ENCODE data around the gene NACC1. TPM values are rescaled to one million over a fixed set of nuclear protein-coding genes. Genes with fewer than 3 reads are reported as not detected.
A peak's percentile ranks its signal among the peaks of the same experiment; 100 is the strongest.

NACC1 gene
- total and polyA plus RNA-seq, 2 donors = 12.8 to 17.5 TPM

DNA sequence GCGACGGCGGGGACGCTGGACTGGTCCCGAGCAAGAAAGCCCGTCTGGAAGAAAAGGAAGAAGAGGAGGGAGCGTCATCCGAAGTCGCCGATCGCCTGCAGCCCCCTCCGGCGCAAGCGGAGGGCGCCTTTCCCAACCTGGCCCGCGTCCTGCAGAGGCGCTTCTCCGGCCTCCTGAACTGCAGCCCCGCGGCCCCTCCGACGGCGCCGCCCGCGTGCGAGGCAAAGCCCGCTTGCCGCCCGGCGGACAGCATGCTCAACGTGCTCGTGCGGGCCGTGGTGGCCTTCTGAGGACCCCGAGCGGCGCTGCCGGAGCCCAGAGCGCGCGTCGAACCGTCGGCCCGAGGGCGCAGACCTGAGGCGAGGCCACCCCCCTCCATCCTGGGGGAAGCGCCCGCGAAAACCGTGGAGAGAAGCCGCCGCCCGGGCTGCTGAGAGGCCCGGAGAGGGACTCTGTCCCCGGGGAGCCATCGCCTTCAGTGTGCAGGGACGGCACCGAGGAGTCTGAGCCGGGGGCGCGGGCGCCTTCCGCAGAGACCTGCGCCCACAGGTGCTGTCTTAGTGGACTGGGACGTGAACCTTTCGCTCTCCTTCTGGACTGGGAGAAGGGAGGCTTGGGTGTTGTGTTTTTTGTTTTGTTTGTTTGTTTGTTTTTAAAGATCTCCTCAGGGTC lies 35.6 kb downstream of the NACC1 start:
- Histone ChIP-seq H3K9me3 (ENCODE audit: control insufficient read depth in 2 of 2, insufficient read depth in 1 of 2, low read length in 1 of 2) (peaks cover 0 to 7% of the 10 kb centered on the region in 2 donors), H3K4me3 (ENCODE audit: low read length in 2 of 2) (peak overlapping the region; percentile 84 to 87), H3K27me3 (ENCODE audit: control insufficient read depth in 2 of 2, insufficient read depth in 1 of 2, low read length in 1 of 2) (no peaks in the 10 kb centered on the region), H3K27ac (ENCODE audit: low read depth in 1 of 2, low read length in 1 of 2) (peak overlapping the region; percentile 92 to 97), H3K4me1 (ENCODE audit: control insufficient read depth in 2 of 2, insufficient read depth in 2 of 2, low read length in 2 of 2) (peaks cover 18 to 55% of the 10 kb centered on the region in 2 donors), H3K36me3 (ENCODE audit: control insufficient read depth in 2 of 2, insufficient read depth in 2 of 2, low read length in 1 of 2) (no peaks in the 10 kb centered on the region)
- under 1% methylated on average over 69 of the region's 69 CpGs for WGBS
- peak in 4 of 9 donors; percentile 35 to 55 (median 47) for DNase-seq (ENCODE audit: low read depth in 6 of 9, low spot score in 9 of 9)

DNA sequence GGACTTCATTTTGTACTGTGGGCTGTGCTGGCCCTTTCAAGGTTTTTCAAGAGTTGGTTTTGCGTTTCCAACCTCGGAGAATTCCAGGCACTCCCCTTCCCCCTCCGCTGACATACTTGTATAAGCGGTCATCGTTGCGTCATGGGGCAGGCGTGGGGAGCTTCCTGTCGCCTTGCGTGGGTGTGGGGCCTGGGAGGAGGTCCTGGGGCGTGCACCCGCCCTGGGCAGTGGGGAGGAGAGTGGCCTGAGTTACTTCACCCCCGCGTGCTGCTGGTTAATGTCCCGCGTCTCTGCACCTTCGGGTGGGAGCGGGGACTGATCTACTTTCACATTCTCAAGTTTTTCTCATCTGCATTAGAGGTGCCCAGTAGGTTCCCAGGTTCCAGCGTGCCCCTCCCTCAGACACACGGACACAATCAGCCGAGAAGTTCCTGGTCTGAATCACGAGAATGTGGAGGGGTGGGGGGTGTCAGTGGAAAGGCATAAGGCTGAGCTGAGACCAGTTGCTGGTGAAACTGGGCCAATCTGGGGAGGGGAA lies 36.2 kb downstream of the NACC1 start:
- no peaks in the 10 kb centered on the region for H3K27me3 ChIP-seq (ENCODE audit: control insufficient read depth in 2 of 2, insufficient read depth in 1 of 2, low read length in 1 of 2)
- H3K36me3 ChIP-seq (ENCODE audit: control insufficient read depth in 2 of 2, insufficient read depth in 2 of 2, low read length in 1 of 2) = no peaks in the 10 kb centered on the region
- H3K4me1 ChIP-seq (ENCODE audit: control insufficient read depth in 2 of 2, insufficient read depth in 2 of 2, low read length in 2 of 2) = peaks cover 15 to 49% of the 10 kb centered on the region in 2 donors
- peaks cover 0 to 7% of the 10 kb centered on the region in 2 donors for H3K9me3 ChIP-seq (ENCODE audit: control insufficient read depth in 2 of 2, insufficient read depth in 1 of 2, low read length in 1 of 2)
- H3K27ac ChIP-seq (ENCODE audit: low read depth in 1 of 2, low read length in 1 of 2) = peak overlapping the region; percentile 92 to 97
- peak overlapping the region; percentile 84 to 87 for H3K4me3 ChIP-seq (ENCODE audit: low read length in 2 of 2)
- under 1% methylated on average over 21 of the region's 21 CpGs for WGBS
- DNase-seq (ENCODE audit: low read depth in 6 of 9, low spot score in 9 of 9) = peak in 6 of 9 donors; percentile 33 to 73 (median 44)

DNA sequence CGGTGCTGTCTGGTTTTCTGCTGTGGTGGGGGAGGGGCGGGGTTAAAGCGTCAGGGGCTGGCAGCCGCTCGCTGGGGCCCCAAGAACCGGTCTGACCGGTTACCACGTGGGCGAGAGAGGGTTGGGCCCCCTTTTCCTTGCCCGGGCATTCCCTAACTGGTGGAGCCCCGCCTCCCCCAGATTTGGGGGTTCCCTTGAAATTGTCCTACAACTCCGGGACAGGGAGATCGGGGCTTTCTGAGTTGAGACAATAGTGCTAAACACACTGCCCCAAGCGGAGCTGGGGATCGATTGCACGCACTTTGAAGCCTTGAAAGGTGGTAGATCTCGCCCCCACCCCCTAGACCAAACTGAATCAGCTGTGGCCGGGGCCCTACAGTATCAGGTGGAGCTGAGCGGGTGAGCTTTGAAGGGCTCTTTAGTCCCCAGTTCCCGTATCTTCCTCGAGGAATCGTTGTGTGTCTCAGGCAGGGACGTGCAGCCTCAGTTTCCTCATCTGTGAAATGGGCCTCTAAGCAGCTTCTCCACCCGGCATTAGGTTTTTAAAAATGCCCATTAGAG lies 36.9 kb downstream of the NACC1 start:
- peaks cover 15 to 46% of the 10 kb centered on the region in 2 donors for H3K4me1 ChIP-seq (ENCODE audit: control insufficient read depth in 2 of 2, insufficient read depth in 2 of 2, low read length in 2 of 2)
- WGBS = 1% methylated on average over 24 of the region's 24 CpGs
- peak in 8 of 9 donors; percentile 41 to 85 (median 62) for DNase-seq (ENCODE audit: low read depth in 6 of 9, low spot score in 9 of 9)

DNA sequence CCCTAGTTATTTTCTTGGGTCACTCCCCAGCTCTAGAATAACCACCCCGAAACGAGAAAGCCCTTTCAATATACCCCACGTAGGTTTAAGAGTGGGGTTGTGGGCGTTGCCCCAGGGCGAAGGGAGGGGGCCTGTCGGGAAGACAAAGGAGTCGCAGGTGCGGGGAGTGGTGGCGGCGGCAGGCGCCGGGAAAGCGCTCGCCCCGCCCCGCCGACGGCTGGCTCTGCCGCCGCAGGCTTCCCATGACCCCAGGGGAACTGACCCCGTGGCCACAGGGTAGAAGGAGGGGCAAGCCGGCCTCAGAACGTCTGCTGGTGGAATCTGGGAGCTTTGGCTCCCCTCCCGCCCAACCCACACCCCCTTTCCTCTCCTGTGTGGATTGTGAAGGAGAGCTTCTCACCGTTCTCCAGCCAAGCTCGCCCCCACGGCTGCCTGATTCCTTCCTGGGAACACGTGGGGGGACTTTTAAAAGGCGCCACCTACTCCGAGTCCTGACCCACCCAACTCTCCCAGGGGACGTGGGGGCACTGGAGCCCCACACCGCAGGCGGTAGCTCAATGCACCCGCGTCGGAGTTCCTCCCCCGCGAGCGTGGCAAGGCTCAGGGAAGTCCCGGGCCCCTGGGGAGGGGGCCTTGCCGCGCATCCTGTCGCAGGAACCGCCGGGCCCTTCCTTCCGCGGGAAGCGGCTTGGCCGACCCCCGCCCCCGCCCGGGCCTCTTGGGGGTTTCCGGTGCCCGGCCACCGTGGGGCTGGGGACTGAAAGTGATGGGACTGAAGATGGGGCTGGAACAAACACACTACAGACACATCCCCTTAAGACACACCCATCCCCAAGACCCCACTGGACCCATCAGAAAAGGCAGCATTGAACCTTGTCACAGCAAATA lies 37.7 kb downstream of the NACC1 start:
- under 1% methylated on average over 55 of the region's 55 CpGs for WGBS
- no peaks in the 10 kb centered on the region for H3K27me3 ChIP-seq (ENCODE audit: control insufficient read depth in 2 of 2, insufficient read depth in 1 of 2, low read length in 1 of 2)

More for the DNA sequence above, 36.9 kb downstream of the NACC1 start:
- peak overlapping the region; percentile 92 to 97 for H3K27ac ChIP-seq (ENCODE audit: low read depth in 1 of 2, low read length in 1 of 2)
- H3K36me3 ChIP-seq (ENCODE audit: control insufficient read depth in 2 of 2, insufficient read depth in 2 of 2, low read length in 1 of 2) = no peaks in the 10 kb centered on the region
- H3K4me3 ChIP-seq (ENCODE audit: low read length in 2 of 2) = peak overlapping the region; percentile 84 to 87
- no peaks in the 10 kb centered on the region for H3K27me3 ChIP-seq (ENCODE audit: control insufficient read depth in 2 of 2, insufficient read depth in 1 of 2, low read length in 1 of 2)
- H3K9me3 ChIP-seq (ENCODE audit: control insufficient read depth in 2 of 2, insufficient read depth in 1 of 2, low read length in 1 of 2) = peaks cover 0 to 7% of the 10 kb centered on the region in 2 donors

DNA sequence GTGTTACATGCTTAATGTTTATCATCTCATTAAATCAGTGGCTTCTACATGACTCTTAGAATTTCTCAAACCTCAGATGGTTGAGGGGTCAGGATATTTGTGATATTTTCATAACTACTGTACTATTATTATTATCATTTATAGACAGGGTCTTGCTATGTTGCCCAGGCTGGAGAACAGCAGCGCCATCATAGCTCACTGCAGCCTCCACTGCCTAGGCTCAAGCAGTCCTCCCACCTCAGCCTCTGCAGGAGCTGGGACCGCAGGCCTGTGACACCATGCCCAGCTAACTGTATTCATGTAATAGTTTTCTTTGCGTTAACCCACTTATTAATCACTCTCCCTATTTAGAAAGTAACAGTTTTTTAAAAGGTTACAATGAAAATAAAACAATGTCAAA lies 41.6 kb downstream of the NACC1 start:
- no peak for DNase-seq (ENCODE audit: low read depth in 6 of 9, low spot score in 9 of 9)
- Histone ChIP-seq H3K27me3 (ENCODE audit: control insufficient read depth in 2 of 2, insufficient read depth in 1 of 2, low read length in 1 of 2) (no peaks in the 10 kb centered on the region), H3K36me3 (ENCODE audit: control insufficient read depth in 2 of 2, insufficient read depth in 2 of 2, low read length in 1 of 2) (no peaks in the 10 kb centered on the region), H3K4me1 (ENCODE audit: control insufficient read depth in 2 of 2, insufficient read depth in 2 of 2, low read length in 2 of 2) (peaks cover 41 to 63% of the 10 kb centered on the region in 2 donors), H3K9me3 (ENCODE audit: control insufficient read depth in 2 of 2, insufficient read depth in 1 of 2, low read length in 1 of 2) (peaks cover 0 to 2% of the 10 kb centered on the region in 2 donors), H3K27ac (ENCODE audit: low read depth in 1 of 2, low read length in 1 of 2) (no peak overlapping the region), H3K4me3 (ENCODE audit: low read length in 2 of 2) (no peak overlapping the region)
- WGBS = 99% methylated on average over 3 of the region's 3 CpGs

More for the DNA sequence above, 37.7 kb downstream of the NACC1 start:
- peak in 8 of 9 donors; percentile 42 to 85 (median 64) for DNase-seq (ENCODE audit: low read depth in 6 of 9, low spot score in 9 of 9)
- Histone ChIP-seq H3K9me3 (ENCODE audit: control insufficient read depth in 2 of 2, insufficient read depth in 1 of 2, low read length in 1 of 2) (peaks cover 0 to 2% of the 10 kb centered on the region in 2 donors), H3K4me1 (ENCODE audit: control insufficient read depth in 2 of 2, insufficient read depth in 2 of 2, low read length in 2 of 2) (peaks cover 15 to 45% of the 10 kb centered on the region in 2 donors), H3K4me3 (ENCODE audit: low read length in 2 of 2) (peak overlapping the region; percentile 84 to 87), H3K36me3 (ENCODE audit: control insufficient read depth in 2 of 2, insufficient read depth in 2 of 2, low read length in 1 of 2) (no peaks in the 10 kb centered on the region), H3K27ac (ENCODE audit: low read depth in 1 of 2, low read length in 1 of 2) (peak overlapping the region; percentile 92 to 97)

DNA sequence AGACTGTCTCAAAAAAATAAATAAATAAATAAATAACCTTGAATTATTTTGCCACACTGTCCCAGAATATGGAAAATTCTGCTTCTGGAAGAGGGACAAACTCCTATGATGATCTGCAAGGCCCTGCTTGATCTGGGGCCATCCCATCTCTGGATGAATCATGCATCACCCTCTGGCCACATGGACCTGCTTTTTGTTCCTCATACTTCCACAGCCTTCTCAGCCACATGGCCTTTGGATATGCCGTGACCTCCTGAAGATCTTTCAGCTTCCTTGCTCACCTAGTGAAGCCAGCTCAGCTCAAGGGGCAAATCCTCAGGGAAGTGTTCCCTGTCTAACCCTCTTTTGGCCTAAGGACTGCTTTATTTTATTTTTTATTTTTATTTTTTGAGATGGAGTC lies 42.5 kb downstream of the NACC1 start:
- Histone ChIP-seq H3K4me1 (ENCODE audit: control insufficient read depth in 2 of 2, insufficient read depth in 2 of 2, low read length in 2 of 2) (peaks cover 41 to 63% of the 10 kb centered on the region in 2 donors), H3K27ac (ENCODE audit: low read depth in 1 of 2, low read length in 1 of 2) (no peak overlapping the region), H3K36me3 (ENCODE audit: control insufficient read depth in 2 of 2, insufficient read depth in 2 of 2, low read length in 1 of 2) (no peaks in the 10 kb centered on the region), H3K9me3 (ENCODE audit: control insufficient read depth in 2 of 2, insufficient read depth in 1 of 2, low read length in 1 of 2) (peaks cover 0 to 2% of the 10 kb centered on the region in 2 donors), H3K4me3 (ENCODE audit: low read length in 2 of 2) (no peak overlapping the region), H3K27me3 (ENCODE audit: control insufficient read depth in 2 of 2, insufficient read depth in 1 of 2, low read length in 1 of 2) (no peaks in the 10 kb centered on the region)
- WGBS = 96% methylated on average over 1 of the region's 1 CpG
- DNase-seq (ENCODE audit: low read depth in 6 of 9, low spot score in 9 of 9) = no peak

DNA sequence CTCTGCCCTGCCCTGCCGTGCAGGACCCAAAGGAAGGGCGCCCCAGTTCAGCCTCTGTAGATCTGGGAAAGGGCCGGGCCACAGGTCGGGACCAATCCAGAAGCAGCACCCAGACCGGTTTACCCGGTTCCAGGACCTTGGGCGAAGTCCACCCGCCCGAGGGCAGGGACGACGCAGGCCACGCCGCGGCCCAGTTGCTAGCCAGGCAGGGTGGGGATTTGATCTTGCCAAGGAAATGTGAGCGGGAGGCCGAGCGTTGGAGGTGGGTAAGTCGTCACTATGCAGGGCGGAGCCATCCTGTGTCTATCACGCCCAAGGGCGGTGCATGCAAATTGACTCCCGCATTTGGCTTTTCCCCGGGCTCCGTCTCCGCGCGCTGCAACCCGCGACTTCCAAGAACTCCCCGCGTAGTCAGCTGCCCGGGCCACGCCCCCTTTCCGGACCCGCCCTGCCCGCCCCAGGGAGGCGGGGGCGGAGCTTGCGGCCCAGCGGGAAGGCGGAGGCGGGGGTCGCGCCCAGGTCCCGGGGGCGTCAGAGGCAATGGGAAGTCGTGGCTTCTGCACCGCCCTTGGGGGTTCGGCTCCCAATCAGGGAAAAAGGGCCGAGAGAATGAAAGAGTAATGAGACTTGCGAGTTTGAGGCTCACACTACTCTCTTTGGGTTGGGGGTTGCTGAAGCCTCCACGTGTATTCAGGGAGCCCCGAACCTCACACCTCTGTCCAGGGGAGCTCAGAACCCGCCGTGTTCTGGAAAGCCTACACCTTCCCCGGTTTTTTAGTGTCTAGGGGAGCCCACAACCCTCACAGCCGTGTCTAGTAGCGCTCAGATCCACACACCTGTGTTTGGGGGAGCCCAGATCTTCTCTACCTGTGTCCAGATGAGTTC lies 44.9 kb downstream of the NACC1 start:
- WGBS = 1% methylated on average over 58 of the region's 58 CpGs
- H3K27ac ChIP-seq (ENCODE audit: low read depth in 1 of 2, low read length in 1 of 2) = peak overlapping the region; percentile 88 to 97
- H3K4me3 ChIP-seq (ENCODE audit: low read length in 2 of 2) = peak overlapping the region; percentile 31 to 52
- peaks cover 0 to 5% of the 10 kb centered on the region in 2 donors for H3K9me3 ChIP-seq (ENCODE audit: control insufficient read depth in 2 of 2, insufficient read depth in 1 of 2, low read length in 1 of 2)
- no peaks in the 10 kb centered on the region for H3K27me3 ChIP-seq (ENCODE audit: control insufficient read depth in 2 of 2, insufficient read depth in 1 of 2, low read length in 1 of 2)
- DNase-seq (ENCODE audit: low read depth in 6 of 9, low spot score in 9 of 9) = peak in 8 of 9 donors; percentile 72 to 94 (median 86)
- peaks cover 33 to 65% of the 10 kb centered on the region in 2 donors for H3K4me1 ChIP-seq (ENCODE audit: control insufficient read depth in 2 of 2, insufficient read depth in 2 of 2, low read length in 2 of 2)
- no peaks in the 10 kb centered on the region for H3K36me3 ChIP-seq (ENCODE audit: control insufficient read depth in 2 of 2, insufficient read depth in 2 of 2, low read length in 1 of 2)
